HG03045 (cell line): ENCODE results near the gene TCTN1.
"Not testable (repeated sequence)": the region's sequence is repeated elsewhere in the genome, so short reads cannot be mapped to it uniquely, and the experiment has no call there.

ENCODE experiments used
- ATAC-seq: cut with Tn5 transposase; IDR thresholded peaks from one replicate; pipeline ENCODE4 v1.9.1; 2021; ENCODE audit warnings: mild to moderate bottlenecking, moderate library complexity; ENCODE audit not compliant: unreplicated experiment

TCTN1 gene

DNA sequence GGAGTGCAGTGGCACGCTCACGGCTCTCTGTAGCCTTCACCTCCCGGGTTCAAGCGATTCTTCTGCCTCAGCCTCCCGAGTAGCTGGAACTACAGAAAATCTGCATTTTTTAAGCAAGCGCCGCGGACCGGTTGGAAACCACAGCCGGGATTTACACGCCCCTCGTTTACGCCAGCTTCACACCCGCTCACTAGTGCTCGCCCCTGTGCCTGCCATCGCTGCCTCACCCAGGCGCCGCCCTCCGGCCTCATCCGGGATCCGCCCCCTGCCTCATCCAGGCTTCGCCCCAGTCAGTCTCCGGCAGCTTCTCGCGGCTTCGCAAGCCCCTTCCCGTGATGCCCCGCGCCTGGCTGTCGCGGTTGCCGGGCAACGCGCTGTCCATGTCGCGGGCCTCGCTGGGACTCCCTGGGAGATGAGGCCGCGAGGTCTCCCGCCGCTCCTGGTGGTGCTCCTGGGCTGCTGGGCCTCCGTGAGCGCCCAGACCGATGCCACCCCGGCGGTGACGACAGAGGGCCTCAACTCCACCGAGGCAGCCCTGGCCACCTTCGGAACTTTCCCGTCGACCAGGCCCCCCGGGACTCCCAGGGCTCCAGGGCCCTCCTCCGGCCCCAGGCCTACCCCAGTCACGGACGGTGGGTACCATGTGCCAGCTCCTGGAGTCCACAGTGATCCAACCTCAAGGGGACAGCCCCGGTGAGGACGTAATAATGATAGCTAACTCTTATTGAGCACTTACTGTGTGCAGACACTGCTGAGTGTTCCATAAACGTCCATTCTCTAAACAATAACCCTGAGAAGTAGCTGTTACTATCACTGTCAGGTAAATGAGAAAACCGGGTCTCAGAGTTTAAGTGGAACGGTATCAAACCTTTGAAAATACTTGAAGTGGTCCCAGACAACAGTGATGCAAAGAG lies at the start of gene TCTN1:
Gene TCTN1 (plus strand): TSS at position 359 of the 914 bp plus-strand sequence. CDS start 54 bp downstream, at position 413.
- peak; percentile 93 for ATAC-seq

DNA sequence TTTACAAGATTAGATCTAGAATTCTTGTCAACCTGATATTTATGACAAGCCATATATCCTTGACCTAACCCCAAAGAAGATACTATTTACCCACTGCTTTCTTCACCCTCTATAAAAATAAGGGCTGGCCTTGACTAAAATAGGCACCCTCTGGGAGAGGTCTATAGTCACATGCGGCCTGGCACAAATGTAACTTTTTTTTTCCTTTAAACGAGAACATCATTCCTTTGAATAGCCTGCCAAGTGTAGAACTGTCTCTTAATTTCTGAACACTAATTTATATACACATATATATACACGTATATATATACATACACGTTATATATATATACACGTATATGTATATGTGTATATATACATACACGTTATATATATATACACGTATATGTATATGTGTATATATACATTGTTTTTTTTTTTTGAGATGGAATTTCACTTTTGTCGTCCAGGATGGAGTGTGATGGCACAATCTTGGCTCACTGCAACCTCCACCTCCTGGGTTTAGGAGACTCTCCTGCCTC lies 49.4 kb upstream of the TCTN1 start:
- no peak for ATAC-seq

- no peak for ATAC-seq
Measured at GRCh38 chr12:110565894-110566871, 47.7 kb upstream of the TCTN1 start.

- no peak for ATAC-seq
Measured at GRCh38 chr12:110566993-110567392, 46.9 kb upstream of the TCTN1 start.

DNA sequence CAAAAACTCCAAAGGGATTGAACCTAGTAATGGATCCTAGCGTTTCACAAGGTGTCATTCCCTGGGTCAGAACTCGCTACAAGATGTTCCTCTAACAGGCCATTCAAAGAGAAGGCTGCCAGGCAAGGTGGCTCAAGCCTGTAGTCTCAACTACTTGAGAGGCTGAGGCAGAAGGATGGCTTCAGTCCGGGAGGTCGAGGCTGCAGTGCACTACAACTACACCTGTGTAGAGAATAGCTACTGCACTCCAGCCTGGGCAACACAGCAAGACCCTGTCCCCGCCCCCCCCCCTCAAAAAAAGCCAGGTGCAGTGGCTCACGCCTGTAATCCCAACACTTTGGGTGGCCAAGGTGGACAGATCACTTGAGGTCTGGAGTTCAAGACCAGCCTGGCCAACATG lies 45.2 kb upstream of the TCTN1 start:
- ATAC-seq = no peak

DNA sequence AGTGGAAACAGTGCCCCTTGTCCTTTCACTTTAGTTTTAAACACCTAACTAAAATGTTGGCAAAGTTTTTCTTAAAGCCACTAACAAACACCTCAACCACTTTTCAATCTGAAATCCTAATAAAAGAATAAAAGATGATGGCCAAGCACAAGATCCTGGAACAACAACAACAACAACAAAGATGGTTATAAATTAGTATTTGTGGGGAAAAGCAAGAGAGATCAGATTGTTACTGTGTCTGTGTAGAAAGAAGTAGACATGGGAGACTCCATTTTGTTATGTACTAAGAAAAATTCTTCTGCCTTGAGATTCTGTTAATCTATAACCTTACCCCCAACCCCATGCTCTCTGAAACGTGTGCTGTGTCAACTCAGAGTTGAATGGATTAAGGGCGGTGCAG lies 44.1 kb upstream of the TCTN1 start:
- not testable (repeated sequence) for ATAC-seq

DNA sequence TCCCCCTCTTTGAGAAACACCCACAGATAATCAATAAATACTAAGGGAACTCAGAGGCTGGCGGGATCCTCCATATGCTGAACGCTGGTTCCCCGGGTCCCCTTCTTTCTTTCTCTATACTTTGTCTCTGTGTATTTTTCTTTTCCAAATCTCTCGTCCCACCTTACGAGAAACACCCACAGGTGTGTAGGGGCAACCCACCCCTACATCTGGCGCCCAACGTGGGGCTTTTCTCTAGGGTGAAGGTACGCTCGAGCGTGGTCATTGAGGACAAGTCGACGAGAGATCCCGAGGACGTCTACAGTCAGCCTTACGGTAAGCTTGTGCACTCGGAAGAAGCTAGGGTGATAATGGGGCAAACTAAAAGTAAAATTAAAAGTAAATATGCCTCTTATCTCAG lies 43.1 kb upstream of the TCTN1 start:
- ATAC-seq = not testable (repeated sequence)

DNA sequence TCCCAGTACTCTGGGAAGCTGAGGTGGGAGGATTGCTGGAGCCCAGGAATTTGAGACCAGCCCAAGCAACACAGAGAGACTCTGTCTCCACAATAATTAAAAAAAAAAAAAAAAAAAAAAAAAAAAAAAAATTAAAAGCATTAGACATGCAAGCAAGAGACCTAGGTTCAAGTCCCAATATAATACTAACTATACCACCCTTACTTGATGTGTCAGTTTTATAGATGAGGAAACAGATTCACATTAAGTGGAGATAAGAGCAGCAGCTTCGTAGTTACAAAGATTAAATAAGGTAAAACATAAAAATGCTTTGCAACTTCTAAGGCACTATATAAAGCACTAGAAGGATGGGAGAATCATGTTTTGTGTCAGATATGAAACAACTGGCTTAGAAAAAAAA lies 39.9 kb upstream of the TCTN1 start:
- ATAC-seq = no peak

- ATAC-seq = not testable (repeated sequence)
Measured at GRCh38 chr12:110574717-110575230, 39.2 kb upstream of the TCTN1 start.

- no peak for ATAC-seq
Measured at GRCh38 chr12:110575326-110575725, 38.6 kb upstream of the TCTN1 start.

DNA sequence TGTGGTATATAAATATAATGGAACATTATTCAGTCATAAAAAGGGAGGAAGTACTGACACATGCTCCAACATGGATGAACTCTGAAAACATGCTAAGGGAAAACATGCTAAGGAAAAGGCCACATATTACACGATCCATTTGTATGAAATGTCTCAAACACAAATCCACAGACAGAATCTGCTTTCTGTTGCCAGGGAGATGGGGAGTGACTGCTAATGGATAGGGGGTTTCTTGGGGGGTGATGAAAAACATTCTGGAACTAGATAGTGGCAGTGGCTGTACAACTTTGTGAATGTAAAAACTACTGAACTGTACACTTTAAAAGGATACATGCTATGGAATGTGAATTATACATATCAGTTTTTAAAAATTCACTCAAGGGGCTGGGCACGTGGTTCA lies 37.4 kb upstream of the TCTN1 start:
- ATAC-seq = no peak

DNA sequence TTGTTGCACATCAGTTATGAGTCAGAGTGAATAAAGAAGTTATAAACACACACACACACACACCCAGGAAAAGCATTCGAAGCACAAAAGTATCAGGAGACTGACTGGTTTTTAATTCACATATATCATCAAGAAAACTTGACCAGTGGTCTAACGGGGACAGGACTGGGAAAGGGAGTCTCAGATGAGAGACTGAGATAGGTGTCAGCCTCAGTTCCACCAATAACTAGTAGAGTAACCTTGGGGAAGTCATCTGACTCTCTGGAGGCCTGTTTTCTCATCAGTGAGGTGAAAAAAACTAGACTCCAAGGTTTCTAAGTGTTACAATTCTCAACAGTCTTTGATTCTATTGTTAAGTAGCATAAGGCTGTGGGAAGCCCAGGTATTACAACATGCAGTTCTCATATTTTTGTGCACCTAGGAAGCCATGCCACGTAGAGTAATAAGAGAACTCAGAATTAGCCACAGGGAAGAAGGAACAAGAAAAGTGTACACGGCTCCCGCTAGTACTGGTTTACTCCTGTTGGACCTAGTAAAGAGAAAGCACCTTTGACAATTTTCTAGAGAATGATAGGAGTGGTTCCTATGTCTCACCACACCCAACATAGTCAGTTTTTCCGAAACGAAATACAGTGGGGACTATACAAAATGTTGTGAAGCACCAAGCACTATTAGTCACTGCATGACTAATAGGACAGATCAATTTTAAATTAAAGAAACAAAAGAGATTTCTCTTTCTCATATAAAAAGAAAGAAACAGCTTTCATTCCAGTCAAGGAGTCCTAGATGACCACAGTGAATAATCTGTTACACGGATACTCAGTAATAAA lies 35.9 kb upstream of the TCTN1 start:
- no peak for ATAC-seq

DNA sequence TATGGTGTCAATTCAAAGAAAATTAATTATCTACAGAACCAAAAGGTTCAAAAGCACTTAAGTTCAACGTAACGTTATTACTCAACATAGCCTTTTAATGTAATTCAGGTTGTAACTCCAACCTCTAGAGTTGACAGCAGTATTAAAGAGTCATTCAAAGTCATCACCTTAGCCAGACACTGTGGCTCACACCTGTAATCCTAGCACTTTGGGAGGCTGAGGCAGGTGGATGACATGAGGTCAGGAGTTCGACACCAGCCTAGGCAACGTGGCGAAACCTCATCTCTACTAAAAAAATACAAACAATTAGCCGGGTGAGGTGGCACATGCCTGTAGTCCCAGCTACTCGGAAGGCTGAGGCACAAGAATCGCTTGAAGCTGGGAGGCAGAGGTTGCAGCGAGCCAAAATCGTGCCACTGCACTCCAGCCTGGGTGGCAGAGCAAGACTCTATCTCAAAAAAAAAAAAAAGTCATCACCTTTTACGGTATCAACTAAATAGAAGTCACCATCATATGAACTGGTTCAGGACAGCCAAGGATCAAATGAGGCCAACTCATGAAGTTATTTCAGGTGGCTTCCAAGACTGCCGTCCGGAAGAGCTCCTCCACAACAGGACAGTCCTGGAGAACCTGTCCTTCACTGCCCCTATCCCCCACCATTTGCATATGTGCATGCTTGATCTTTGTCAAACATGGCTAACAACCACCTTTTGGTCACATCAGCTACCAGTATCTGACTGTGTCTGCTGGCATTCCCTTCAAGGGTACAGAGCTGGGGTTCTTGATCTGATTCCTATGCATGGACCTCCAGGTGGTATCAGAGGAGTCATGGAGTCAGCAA lies 35.0 kb upstream of the TCTN1 start:
- no peak for ATAC-seq

DNA sequence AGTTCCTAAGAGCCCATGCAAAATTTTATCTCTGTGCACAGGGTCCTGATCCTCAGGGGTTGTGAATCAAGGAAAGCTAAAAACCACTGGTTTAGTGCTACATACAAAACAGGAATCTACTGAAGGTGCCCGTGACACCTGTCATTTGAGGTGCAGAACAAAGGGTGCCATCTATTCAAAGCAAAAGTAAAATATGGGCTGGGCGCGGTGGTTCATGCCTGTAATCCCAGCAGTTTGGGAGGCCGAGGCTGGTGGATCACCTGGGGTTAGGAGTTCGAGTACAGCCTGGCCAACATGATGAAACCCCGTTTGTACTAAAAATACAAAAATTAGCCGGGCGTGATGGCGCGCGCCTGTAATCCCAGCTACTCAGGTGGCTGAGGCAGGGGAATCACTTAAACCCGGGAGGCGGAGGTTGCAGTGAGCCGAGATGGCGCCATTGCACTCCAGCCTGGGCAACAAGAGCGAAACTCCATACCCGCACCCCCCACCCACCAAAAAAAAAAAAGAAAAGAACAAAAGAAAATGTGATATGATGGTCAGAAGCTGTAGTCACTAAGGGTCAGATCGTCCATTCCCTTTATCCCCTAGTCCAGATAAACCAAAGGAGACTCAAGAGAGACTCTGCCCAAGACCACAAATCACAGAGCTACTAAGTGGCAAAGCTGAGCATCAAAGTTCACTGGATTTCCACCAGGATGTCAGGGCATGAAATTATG lies 34.2 kb upstream of the TCTN1 start:
- ATAC-seq = no peak

DNA sequence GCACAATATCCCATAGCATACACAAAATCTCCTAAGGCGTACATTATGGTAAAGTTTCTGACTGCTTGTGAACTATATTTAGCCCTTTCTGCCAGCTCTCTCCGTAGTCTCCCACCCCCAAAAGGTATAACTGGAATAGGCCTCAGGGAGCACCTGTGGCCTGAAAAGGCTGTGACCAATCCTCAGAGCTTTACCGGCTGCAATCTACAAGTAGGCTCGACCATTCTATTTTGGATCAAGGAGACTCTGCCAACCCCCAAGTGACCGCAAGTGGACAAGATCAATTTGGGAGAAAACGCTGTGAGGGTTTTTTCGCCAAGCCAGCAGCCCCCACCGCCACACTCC lies 32.0 kb upstream of the TCTN1 start:
- no peak for ATAC-seq

- peak; percentile 49 for ATAC-seq
Measured at GRCh38 chr12:110582276-110583136, 31.4 kb upstream of the TCTN1 start.

GRCh38 chr12:110583137-110584059 lies 30.5 kb upstream of the TCTN1 start, which contains the start of gene PPTC7:
Gene PPTC7 (minus strand): TSS chr12:110583318. CDS start chr12:110583031, 287 bp downstream.
- peak; percentile 86 for ATAC-seq
